Forelimb muscle (tissue), 1 donor: Measurements from ENCODE around the gene RUNX1. TPM values are rescaled to one million over a fixed set of nuclear protein-coding genes. Genes with fewer than 3 reads are reported as not detected.

Experiments
- DNase-seq: peaks from one replicate; pipeline ENCODE4 v3.0.0-alpha.2; 2013; ENCODE audit warnings: low read depth
- polyA plus RNA-seq: library from polyadenylated mRNA; unstranded; fragments of 120-200 nt; gene quantifications from one replicate; pipeline ENCODE4 v1.2.1, GENCODE V29; 2013; ENCODE audit not compliant: insufficient read length

Gene RUNX1
- polyA plus RNA-seq, 1 donor: 5.3 TPM

GRCh38 chr21:35059742-35060141 is 10.6 kb upstream of the RUNX1 start:
- DNase-seq: no peak

- no peak for DNase-seq
Measured at GRCh38 chr21:35058058-35058457, 9.0 kb upstream of the RUNX1 start.

GRCh38 chr21:35057428-35057827 is 8.3 kb upstream of the RUNX1 start:
- no peak for DNase-seq

- DNase-seq: no peak
Measured at GRCh38 chr21:35053356-35054096, 4.4 kb upstream of the RUNX1 start.

GRCh38 chr21:35052801-35053200 is 3.7 kb upstream of the RUNX1 start:
- DNase-seq: no peak

GRCh38 chr21:35051287-35051818 is 2.3 kb upstream of the RUNX1 start:
- no peak for DNase-seq

GRCh38 chr21:35050348-35051286 is 1.5 kb upstream of the RUNX1 start:
- no peak for DNase-seq

GRCh38 chr21:35048183-35048601 is 910 bp downstream of the RUNX1 start:
- DNase-seq: no peak

GRCh38 chr21:35046880-35047229 is 2.2 kb downstream of the RUNX1 start:
- DNase-seq: no peak

- no peak for DNase-seq
Measured at GRCh38 chr21:35046263-35046624, 2.9 kb downstream of the RUNX1 start.

GRCh38 chr21:35045542-35046262 is 3.4 kb downstream of the RUNX1 start:
- DNase-seq: no peak

- DNase-seq: no peak
Measured at GRCh38 chr21:35044770-35045541, 4.1 kb downstream of the RUNX1 start.

- no peak for DNase-seq
Measured at GRCh38 chr21:35044128-35044527, 5.0 kb downstream of the RUNX1 start.

- DNase-seq: no peak
Measured at GRCh38 chr21:35043549-35043948, 5.6 kb downstream of the RUNX1 start.

GRCh38 chr21:35042836-35043235 is 6.3 kb downstream of the RUNX1 start:
- no peak for DNase-seq

- DNase-seq: no peak
Measured at GRCh38 chr21:35041881-35042280, 7.2 kb downstream of the RUNX1 start.

GRCh38 chr21:35041122-35041521 is 8.0 kb downstream of the RUNX1 start:
- DNase-seq: no peak

GRCh38 chr21:35039595-35040289 is 9.4 kb downstream of the RUNX1 start:
- no peak for DNase-seq

- DNase-seq: no peak
Measured at GRCh38 chr21:35038772-35039319, 10.3 kb downstream of the RUNX1 start.

- DNase-seq: no peak
Measured at GRCh38 chr21:35037384-35037765, 11.7 kb downstream of the RUNX1 start.
